Measurements from ENCODE around the gene PAPOLB.

The PAPOLB gene

GRCh38 chr7:4820405-4820966, 41.3 kb downstream of the PAPOLB start:
- no peak for DNase-seq

- no peak for DNase-seq
Observed at GRCh38 chr7:4819560-4820404, 42.0 kb downstream of the PAPOLB start.

GRCh38 chr7:4818000-4818794, 43.6 kb downstream of the PAPOLB start:
- no peak for DNase-seq

- no peak for DNase-seq
Observed at GRCh38 chr7:4817178-4817901, 44.5 kb downstream of the PAPOLB start.

GRCh38 chr7:4816419-4817080, 45.3 kb downstream of the PAPOLB start:
- no peak for DNase-seq

GRCh38 chr7:4815609-4816418, 46.0 kb downstream of the PAPOLB start:
- DNase-seq = no peak

GRCh38 chr7:4815121-4815520, 46.7 kb downstream of the PAPOLB start:
- DNase-seq = no peak

GRCh38 chr7:4814433-4814832, 47.4 kb downstream of the PAPOLB start:
- DNase-seq = no peak

- DNase-seq = no peak
Observed at GRCh38 chr7:4809666-4810065, 52.2 kb downstream of the PAPOLB start.

GRCh38 chr7:4809091-4809591, 52.7 kb downstream of the PAPOLB start:
- DNase-seq = peak; percentile 23 to 40

GRCh38 chr7:4808565-4808964, 53.3 kb downstream of the PAPOLB start:
- DNase-seq = no peak

GRCh38 chr7:4808026-4808425, 53.8 kb downstream of the PAPOLB start:
- no peak for DNase-seq

Data from stimulated activated CD4-positive, alpha-beta T cell treated with anti-CD3 and anti-CD28 coated beads, Interleukin-4, amount 100 ng/mL, for 4 hours (primary cell).